H1 (cell line): ENCODE data around the gene WFDC12.

Experiments
- EGR1 ChIP-seq: IDR thresholded peaks from 2 replicates; pipeline ENCODE4 v1.6.1; 2011; ENCODE audit warnings: low read depth, low read length, borderline replicate concordance
- GABPA ChIP-seq: IDR thresholded peaks from 2 replicates; pipeline ENCODE4 v1.6.1; 2011; ENCODE audit warnings: mild to moderate bottlenecking, low read length, moderate library complexity, borderline replicate concordance; ENCODE audit not compliant: insufficient read depth
- NRF1 ChIP-seq: IDR thresholded peaks from 2 replicates; pipeline ENCODE4 v1.6.1; 2011; ENCODE audit warnings: mild to moderate bottlenecking, low read depth, low read length, improper control_type of control experiment
- POLR2A ChIP-seq, 2 experiments: IDR thresholded peaks; 1 replicate in 1 of 2; 2 replicates in 1 of 2; pipeline ENCODE4 v1.6.1; 2011; ENCODE audit warnings: low read depth in 2 of 2, low read length in 2 of 2, mild to moderate bottlenecking in 2 of 2; ENCODE audit errors: control extremely low read depth in 1 of 2
- POLR2AphosphoS5 ChIP-seq: IDR thresholded peaks from 2 replicates; pipeline ENCODE4 v1.6.1; 2011; ENCODE audit warnings: low read depth, low read length
- SP2 ChIP-seq: IDR thresholded peaks from 2 replicates; pipeline ENCODE4 v1.6.1; 2012; ENCODE audit warnings: mild to moderate bottlenecking, low read length, inconsistent platforms
- SUZ12 ChIP-seq: fragments of 200-600 bp; sonication (generic); IDR thresholded peaks from 2 replicates; pipeline ENCODE4 v1.6.1; 2012; ENCODE audit warnings: mild to moderate bottlenecking, inconsistent platforms, low read length, moderate library complexity, mixed read lengths
- ZNF274 ChIP-seq: IDR thresholded peaks from 2 replicates; pipeline ENCODE4 v1.7.0; 2012; ENCODE audit warnings: low read length, borderline replicate concordance; ENCODE audit errors: extremely low read depth
- TF ChIP-seq, protein P1 (sequence below), 3 experiments: IDR thresholded peaks; 1 replicate in 2 of 3; 2 replicates in 1 of 3; pipeline versions ENCODE4 v1.5.1 to v1.6.1; 2011; ENCODE audit warnings: low read length in 3 of 3, mild to moderate bottlenecking in 3 of 3, inconsistent platforms in 2 of 3, low read depth in 1 of 3, moderate library complexity in 1 of 3; ENCODE audit not compliant: insufficient read depth in 1 of 3; ENCODE audit errors: control extremely low read depth in 1 of 3

DNA sequence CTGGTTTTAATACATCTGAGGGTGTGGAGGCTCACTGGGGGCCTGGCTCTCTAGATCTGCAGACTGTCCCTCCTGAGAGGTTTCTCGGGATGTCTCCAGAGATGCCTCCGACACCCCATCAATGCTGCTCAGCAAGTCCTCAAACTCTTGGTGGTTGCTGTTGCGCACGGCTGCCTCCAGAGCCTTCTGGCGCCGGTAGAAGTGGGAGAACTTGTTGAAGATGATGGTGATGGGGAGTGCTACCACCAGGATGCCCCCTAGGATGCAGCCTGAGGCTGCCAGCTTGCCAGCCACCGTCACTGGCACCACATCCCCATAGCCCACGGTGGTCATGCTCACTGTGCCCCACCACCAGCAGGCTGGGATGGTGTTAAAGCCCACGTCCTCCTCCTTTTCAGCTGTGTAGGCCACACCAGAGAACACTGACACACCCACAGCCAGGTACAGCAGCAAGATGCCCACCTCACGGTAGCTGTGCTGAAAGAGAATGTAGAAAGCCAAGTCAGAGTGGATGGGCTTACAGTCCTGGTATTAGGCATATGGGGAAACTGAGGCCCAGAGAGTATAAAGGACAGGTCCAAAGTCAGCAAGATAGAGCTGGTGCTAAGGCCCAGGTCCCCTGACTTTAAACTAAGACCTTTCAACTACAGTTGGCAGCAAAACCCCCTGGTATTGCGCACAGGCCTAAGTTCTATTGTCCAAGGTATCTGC lies 29.2 kb downstream of the WFDC12 start:
- TF ChIP-seq, protein P1, sequence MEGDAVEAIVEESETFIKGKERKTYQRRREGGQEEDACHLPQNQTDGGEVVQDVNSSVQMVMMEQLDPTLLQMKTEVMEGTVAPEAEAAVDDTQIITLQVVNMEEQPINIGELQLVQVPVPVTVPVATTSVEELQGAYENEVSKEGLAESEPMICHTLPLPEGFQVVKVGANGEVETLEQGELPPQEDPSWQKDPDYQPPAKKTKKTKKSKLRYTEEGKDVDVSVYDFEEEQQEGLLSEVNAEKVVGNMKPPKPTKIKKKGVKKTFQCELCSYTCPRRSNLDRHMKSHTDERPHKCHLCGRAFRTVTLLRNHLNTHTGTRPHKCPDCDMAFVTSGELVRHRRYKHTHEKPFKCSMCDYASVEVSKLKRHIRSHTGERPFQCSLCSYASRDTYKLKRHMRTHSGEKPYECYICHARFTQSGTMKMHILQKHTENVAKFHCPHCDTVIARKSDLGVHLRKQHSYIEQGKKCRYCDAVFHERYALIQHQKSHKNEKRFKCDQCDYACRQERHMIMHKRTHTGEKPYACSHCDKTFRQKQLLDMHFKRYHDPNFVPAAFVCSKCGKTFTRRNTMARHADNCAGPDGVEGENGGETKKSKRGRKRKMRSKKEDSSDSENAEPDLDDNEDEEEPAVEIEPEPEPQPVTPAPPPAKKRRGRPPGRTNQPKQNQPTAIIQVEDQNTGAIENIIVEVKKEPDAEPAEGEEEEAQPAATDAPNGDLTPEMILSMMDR (IDR thresholded peaks at IDR 0.05; ENCODE audit: control extremely low read depth in 1 of 3, insufficient read depth in 1 of 3, low read depth in 1 of 3, low read length in 3 of 3), result no peak
- TF ChIP-seq EGR1 (no peak), SP2 (no peak), NRF1 (no peak), POLR2A (IDR thresholded peaks at IDR 0.05; ENCODE audit: control extremely low read depth in 1 of 2, low read depth in 2 of 2, low read length in 2 of 2) (no peak), ZNF274 (no peak), GABPA (no peak), POLR2AphosphoS5 (no peak), SUZ12 (no peak)
